Ovary (tissue), 3 donors: ENCODE results near the gene ERG.

Source experiments
- CTCF ChIP-seq, 3 donors: fragments of 450-650 bp in 2 of 3; fragments of 200-600 bp in 1 of 3; IDR thresholded peaks; one replicate each; pipeline versions ENCODE4 v1.5.1 to v1.8.0; 2016 to 2022; ENCODE audit warnings: antibody characterized with exemption in 3 of 3, mild to moderate bottlenecking in 1 of 3
- EP300 ChIP-seq: sonication (generic); formaldehyde crosslinking; IDR thresholded peaks from one replicate; pipeline ENCODE4 v1.6.1; 2017; ENCODE audit warnings: antibody characterized with exemption
- donor health status: DM: no; HTN: no; CAD: no.

- TF ChIP-seq CTCF (IDR thresholded peaks at IDR 0.05), result no peak
- no peak for TF ChIP-seq EP300
These were observed 21.1 kb downstream of the ERG start for GRCh38 chr21:38477226-38477625.
